CD4-positive, alpha-beta T cell treated with Interleukin-4 for 4 hours (primary cell): Measurements from ENCODE around the gene SORBS1.

Experiments used
- DNase-seq: peaks from one replicate; pipeline ENCODE4 v3.0.0-alpha.2; 2020

The SORBS1 gene

GRCh38 chr10:95457319-95457886 lies 103.8 kb downstream of the SORBS1 start:
- DNase-seq: no peak

DNA sequence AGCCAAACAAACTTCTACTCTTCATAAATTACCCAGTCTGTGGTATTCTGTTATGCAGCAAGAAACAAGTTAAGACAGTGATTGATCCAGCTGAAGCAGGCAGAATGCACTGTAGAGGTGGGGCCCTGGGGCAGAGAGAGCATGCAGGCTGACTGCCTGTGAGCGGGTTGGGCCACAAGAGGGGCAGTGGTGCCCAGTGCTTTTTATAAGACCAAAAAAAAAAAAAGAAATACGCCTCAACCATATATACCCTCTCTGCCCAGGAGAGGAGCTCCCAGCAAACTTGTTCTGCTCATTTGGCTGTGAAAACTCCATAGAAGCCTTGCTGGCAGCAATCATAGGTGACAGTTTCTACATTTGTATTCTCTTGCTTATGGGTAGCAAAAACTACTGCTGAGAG lies 104.7 kb downstream of the SORBS1 start:
- DNase-seq: no peak

DNA sequence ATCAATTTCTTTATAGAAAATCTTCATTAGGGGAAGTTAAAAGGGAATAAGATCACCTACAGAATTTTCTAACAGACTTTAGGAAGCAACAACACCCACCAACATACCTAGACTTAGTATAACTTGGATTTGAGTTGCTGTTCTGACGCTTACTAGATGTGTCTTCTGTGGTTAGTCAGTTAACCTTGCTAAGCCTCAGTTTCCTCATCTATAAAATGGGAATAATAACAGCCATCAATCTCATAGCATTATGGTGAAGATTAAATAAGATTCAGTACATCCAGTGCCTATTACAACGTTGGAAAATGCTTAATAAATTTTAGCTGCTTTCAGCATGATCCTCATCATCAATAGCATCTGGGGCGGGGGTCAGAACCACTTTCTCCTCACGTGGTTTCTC lies 106.2 kb downstream of the SORBS1 start:
- no peak for DNase-seq

DNA sequence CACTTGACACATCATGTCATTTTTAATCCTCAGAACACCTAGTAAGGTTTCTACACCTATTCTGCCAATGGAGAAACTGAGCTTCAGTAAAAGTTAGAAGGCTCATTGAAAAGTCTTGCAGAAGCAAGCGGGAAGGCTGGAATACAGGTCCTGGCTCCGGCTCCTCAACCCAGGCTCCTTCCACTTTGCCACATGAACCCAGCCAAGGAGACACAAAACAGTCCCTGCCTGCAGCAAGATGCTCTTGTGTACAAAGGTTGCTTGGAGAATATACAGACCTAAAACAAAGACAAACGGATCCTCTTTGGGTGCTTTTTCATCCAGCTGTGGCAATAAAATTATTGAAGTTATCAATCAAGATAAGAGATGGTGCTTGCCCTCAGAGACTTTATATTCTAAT lies 106.8 kb downstream of the SORBS1 start:
- DNase-seq: no peak

DNA sequence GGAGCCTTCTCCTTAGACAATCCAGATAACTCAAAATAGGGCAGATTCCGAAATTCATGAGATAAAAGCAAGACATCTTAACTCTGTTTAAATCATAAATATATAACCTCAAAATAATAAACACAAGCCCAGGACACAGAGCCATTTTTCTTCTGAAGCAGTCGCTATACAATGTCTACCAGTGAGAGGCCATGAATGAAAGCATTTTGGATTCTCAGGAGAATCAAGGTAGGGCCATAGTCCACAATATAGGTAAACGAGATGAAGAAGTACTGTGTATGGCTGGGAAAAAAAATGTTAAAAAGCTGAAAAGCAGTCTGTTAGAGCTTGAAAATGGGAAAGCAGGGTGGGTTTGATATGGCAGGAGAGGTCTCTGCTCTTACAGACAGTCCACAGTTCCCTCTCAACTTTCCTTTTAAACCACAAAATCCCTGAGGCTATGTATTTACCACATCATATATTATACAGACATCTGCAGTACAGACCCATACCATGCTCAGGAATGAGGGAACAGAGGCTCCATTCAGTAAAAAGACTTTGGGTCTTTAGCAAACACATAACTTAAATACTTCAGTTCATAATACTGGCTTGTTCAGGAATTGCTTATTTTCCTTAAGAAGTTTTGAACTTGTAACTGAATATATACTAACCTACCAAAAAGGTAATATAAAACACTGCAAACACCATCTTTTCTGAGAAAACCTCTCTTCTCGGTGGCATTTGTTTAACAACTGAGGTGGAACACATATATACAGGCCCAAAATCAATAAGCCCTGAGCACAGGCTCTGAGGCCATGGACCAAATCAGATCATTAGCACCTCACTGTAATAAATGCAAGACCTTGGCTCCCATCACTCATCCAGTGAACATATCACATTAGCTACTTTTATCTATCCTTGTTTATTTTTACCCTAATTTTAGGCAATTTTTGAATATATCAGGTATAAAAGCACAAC lies 109.3 kb downstream of the SORBS1 start:
- DNase-seq: no peak

GRCh38 chr10:95451150-95451549 lies 110.0 kb downstream of the SORBS1 start:
- DNase-seq: no peak

- DNase-seq: no peak
These were observed 111.0 kb downstream of the SORBS1 start for GRCh38 chr10:95450188-95450587.

DNA sequence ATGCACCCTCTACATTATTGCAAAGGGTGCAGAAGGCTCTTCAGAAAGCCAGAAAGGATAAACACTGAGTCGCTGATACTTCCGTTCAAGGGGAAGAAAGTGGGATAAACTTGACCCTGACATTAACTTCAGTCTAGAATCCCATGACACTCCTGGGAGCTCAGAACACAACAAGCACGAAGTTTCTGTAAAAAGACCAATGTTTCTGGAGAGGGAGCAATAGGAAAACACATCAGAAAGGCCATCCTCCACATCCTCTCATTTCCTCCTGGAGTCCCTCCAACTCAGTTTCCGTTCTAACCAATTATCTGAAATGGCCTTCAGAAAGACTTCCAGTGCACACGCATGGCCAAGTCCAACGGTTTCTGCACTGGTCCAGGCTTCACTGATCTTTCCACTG lies 113.5 kb downstream of the SORBS1 start:
- no peak for DNase-seq

GRCh38 chr10:95445837-95446486 lies 115.2 kb downstream of the SORBS1 start:
- DNase-seq: peak; percentile 41

DNA sequence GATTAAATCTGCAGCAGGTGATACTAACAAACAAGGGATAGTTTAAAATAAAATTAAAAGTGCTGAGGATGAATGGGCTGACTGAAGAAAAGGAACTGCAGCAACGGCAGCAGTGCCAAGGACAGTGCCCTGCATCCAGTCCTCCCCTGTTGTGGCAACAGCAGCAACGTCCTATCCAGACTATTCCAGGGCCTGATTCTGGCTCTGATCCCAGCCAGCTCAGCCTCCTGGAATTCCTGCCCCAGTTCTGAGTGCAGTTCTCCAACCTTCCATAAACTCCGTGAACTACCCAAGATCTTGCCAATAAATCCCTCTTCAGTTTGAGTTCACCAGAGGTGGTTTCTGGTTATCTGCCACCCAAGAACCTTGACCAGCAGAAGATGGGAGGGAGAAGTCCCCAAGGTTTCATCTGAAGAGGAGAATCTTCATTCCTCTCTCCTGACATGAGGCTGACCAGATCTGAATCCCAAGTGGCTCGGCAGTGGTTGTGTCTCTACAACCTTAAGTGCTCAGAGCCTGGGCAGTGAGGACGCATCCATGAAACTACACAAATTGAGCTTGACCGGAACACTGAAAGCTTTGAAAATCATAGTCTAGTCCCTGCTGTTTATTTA lies 115.8 kb downstream of the SORBS1 start:
- no peak for DNase-seq

- no peak for DNase-seq
These were observed 116.4 kb downstream of the SORBS1 start for GRCh38 chr10:95444792-95445191.

DNA sequence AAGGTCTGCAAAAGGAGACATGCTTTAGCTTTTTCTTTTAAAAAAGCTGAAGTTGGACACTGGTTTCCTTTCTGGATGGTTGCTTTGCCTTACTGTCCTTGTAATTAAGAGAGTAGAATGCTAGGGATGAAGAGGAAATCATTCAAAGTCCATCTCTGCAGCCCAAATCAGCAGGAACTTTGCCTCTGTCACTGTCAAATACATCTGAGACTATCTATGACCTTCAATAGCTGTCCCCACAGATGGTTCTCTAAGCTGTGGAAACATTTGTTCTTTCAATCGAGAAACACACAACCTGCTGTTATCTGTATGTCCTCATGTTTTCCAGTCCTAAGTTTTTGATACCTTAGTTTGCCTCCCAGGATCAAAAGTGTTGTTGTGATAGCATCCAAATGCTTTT lies 117.5 kb downstream of the SORBS1 start:
- DNase-seq: no peak

GRCh38 chr10:95442341-95442740 lies 118.8 kb downstream of the SORBS1 start:
- no peak for DNase-seq

DNA sequence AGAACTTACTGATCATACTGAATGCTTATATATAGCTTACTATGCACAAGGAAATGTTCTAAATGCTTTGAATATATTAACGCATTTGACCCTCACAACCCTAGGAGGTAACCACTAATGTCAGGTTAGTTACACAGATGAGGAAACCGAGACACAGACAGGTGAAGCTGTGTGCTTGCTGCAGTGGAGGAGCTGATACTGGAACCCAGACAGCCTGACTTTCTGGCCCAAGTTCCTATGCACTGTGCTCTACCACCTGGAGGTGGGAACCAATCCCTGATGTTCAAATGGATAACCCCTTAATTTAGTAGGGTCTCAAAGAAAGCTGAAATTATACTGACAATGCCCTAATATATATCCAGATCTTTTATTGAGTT lies 119.6 kb downstream of the SORBS1 start:
- DNase-seq: no peak

GRCh38 chr10:95440756-95441546 lies 120.2 kb downstream of the SORBS1 start:
- no peak for DNase-seq

GRCh38 chr10:95440038-95440725 lies 121.0 kb downstream of the SORBS1 start:
- DNase-seq: no peak

GRCh38 chr10:95438781-95439180 lies 122.4 kb downstream of the SORBS1 start:
- DNase-seq: no peak

GRCh38 chr10:95437669-95438068 lies 123.5 kb downstream of the SORBS1 start:
- no peak for DNase-seq

DNA sequence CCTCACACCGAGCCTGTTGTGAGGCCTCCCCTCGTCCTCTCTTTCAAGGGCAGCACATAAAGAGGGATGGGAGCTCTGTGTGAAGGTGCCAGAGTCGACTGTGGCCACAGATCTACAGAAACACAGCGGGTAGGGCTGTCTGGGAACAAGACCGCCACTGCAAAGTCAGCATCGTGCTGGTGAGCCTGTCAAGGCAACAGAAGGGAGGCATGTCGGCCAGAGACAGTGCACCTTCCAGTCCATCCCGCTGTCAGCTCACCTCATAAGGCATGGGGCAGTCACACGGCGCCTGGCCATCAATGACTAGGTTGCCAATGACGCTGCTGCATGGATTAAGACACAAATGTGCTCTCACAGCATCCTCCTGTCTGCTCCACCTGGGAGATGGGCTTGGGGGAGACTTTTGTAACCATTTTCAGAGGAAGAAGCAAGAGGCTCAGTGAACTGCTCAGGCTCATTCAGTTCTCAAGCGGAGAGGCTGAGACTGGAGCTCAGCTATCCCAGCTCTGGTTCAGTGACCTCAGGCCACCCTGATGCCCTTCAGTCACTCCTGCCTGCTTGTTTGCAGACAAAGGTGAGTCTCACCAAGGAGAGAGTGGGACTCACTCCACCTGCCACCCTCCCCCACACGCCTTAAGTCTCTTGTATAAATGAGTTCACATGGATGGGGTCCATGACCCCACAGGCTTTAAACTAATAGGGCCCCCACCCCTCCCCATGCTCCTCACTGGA lies 125.5 kb downstream of the SORBS1 start:
- no peak for DNase-seq

- no peak for DNase-seq
These were observed 126.6 kb downstream of the SORBS1 start for GRCh38 chr10:95434583-95434982.

GRCh38 chr10:95431900-95432342 lies 129.2 kb downstream of the SORBS1 start:
- DNase-seq: no peak
